IPS DF 4.7 (cell line): ENCODE results near the gene P2RX7.
"Not testable (repeated sequence)": the region's sequence is repeated elsewhere in the genome, so short reads cannot be mapped to it uniquely, and the experiment has no call there.

Source experiments
- DNase-seq: peaks from one replicate; pipeline ENCODE4 v3.0.0-alpha.2; 2013; ENCODE audit warnings: low spot score; ENCODE audit errors: extremely low read depth

Gene P2RX7

DNA sequence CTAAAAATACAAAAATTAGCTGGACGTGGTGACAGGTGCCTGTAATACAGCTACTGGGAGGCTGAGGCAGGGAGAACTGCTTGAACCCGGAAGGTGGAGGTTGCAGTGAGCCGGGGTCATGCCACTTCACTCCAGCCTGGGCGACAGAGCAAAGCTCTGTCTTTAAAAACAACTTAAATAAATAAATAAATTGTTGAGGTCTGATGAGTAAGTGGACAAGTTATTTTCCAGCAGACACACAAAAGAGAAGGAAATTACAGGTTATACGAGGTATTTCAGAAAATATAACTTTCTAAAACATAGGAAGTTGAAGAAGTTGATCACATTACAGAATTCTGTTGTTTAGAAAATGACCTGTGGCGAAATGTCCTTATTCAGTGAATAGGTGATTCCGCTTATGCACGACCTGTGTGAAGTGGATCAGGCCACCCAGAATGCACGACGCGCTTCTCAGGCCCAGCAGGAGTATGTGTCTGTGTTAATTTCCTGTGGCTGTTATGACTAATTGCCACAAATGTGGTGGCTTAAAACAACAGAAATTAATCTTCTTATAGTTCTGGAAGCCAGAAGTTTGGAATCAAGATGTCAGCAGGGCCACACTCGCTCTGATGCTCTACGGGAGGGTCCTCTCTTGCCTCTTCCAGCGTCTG, 38.1 kb downstream of the P2RX7 start:
- DNase-seq, result no peak

DNA sequence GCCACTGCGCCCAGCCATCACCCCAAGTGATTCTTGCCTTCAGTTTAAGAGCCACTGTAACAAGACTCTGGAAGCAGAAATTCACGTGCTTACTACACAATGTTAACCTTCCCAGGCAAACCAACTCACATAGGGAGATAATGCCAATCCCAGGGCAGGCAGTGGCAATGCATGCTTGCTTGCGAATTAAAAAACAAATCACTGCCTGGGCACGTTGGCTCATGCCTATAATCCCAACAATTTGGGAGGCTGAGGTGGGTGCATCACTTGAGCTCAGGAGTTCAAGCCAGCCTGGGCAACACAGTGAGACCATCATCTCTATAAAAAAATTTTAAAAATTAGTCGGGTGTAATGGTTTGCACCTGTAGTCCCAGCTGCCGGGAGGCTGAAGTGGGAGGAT, 39.5 kb downstream of the P2RX7 start:
- no peak for DNase-seq

DNA sequence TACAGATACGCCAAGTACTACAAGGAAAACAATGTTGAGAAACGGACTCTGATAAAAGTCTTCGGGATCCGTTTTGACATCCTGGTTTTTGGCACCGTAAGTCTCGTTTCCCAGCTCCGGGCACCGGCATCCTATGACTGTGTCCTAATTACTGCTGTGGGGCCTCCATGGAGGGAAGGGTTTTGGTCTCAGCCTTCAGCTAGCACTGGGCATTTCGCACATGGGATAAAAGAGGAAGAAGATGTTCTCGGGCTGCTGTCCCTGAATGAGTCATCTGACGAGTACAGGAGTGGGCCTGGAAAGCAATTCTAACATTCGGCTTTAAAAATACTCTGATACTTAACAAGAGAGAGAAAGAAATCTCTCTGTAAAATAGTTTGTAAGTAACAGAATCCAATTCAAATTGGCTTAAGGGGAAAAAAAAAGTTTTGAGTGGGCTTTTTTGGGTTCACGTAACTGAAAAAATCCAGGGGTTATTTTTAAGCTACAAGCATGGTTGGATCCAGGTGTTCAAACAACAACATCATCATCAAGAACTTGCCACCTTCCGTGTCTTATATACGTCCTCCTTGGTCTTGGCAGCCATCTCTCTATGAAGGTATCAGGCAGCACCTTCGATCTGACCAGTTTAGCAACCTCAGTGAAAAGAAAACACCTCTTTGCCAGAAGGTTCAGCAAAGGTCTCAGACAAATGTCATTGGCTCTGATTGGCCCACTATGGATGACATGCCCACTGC, 42.9 kb downstream of the P2RX7 start:
- DNase-seq, result no peak

DNA sequence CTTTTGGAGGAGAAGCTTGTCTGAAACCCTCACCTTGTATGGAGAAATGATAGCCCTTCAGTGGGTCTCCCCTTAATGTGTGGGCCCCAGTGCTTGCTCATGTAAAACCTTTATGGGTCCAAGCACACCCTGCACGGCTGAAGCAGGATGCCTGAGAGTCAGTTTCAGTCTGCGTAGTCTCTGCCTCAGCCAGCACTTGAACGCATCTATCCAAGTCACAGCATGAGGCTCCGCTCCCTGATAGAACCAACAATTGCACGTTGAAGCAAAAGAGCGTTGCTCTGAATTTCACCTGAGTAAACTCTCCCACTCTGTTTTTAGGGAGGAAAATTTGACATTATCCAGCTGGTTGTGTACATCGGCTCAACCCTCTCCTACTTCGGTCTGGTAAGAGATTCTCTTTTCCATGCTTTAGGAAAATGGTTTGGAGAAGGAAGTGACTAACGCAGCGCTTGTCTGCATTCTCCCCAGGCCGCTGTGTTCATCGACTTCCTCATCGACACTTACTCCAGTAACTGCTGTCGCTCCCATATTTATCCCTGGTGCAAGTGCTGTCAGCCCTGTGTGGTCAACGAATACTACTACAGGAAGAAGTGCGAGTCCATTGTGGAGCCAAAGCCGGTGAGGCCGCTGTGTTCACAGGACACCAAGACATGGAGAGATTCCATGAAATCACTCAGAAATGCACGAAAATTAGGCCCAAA, 44.3 kb downstream of the P2RX7 start:
- DNase-seq, result no peak

DNA sequence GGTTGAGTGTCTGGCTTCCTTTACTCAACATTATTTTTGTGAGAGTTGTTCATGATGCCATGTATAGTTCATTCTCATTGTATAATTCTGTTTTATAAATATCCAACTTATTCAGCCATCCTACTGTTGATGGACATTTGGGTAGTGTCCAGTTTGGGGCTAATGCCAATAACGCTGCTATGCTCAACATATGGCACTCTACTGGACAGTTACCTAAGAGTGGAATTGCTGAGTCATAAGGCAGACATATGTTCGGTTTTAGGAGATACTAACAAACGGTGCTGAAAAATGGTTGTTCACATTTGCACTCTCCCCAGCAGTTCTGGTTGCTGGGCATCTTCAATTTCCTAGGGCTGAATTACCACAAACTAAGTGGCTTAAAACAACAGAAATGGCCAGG, 48.5 kb downstream of the P2RX7 start:
- DNase-seq, result no peak

DNA sequence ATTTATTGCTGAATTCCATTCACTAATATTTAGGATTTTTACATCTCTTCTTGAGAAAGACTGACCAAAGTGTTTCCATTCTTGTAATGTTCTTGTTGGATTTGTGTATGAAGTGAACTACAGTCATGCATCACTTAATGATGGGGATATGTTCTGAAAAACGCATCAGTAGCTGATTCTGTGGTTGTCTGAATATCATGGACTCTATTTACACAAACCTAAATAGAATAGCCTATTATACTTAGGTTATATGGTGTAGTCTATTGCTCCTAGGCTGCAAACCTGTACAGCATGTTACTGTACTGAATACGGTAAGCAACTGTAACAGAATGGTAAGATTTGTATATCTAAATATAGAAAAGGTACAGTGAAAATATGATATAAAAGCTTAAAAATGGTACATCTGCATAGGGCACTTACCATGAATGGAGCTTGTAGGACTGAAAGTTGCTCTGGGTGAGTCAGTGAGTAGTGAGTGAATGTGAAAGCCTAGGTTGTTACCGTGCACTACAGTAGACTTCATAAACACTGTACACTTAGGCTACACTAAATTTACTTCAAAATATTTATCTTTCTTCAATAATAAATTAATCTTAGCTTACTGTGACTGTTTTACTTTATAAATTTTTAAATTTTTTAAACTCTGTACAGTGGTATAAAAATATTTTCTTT, 49.7 kb downstream of the P2RX7 start:
- DNase-seq, result no peak

DNA sequence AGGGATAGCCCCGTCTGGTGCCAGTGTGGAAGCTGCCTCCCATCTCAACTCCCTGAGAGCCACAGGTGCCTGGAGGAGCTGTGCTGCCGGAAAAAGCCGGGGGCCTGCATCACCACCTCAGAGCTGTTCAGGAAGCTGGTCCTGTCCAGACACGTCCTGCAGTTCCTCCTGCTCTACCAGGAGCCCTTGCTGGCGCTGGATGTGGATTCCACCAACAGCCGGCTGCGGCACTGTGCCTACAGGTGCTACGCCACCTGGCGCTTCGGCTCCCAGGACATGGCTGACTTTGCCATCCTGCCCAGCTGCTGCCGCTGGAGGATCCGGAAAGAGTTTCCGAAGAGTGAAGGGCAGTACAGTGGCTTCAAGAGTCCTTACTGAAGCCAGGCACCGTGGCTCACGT, 51.7 kb downstream of the P2RX7 start:
- DNase-seq, result no peak

DNA sequence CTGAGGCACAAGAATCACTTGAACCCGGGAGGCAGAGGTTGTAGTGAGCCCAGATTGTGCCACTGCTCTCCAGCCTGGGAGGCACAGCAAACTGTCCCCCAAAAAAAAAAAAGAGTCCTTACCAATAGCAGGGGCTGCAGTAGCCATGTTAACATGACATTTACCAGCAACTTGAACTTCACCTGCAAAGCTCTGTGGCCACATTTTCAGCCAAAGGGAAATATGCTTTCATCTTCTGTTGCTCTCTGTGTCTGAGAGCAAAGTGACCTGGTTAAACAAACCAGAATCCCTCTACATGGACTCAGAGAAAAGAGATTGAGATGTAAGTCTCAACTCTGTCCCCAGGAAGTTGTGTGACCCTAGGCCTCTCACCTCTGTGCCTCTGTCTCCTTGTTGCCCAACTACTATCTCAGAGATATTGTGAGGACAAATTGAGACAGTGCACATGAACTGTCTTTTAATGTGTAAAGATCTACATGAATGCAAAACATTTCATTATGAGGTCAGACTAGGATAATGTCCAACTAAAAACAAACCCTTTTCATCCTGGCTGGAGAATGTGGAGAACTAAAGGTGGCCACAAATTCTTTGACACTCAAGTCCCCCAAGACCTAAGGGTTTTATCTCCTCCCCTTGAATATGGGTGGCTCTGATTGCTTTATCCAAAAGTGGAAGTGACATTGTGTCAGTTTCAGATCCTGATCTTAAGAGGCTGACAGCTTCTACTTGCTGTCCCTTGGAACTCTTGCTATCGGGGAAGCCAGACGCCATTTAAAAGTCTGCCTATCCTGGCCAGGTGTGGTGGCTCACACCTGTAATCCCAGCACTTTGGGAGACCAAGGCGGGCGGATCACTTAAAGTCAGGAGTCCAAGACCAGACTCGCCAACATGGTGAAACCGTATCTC, 52.6 kb downstream of the P2RX7 start:
- no peak for DNase-seq

DNA sequence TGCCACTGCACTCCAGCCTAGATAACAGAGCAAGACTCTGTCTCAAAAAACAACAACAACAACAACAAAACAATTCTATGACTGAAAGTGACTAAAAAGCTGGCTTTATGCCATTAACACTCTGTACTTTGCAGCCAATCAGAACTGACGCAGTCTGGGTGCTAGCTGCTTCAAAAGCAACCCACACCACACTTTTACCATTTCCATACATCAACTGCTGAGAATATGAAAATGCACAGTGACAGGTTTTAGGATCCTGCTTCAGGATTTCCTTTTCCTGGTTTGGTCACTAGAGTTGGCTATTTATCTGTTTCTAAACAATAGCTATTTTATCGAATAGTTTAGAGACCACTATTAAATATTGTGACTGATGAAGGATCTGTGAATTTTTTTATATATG, 54.1 kb downstream of the P2RX7 start:
- no peak for DNase-seq

DNA sequence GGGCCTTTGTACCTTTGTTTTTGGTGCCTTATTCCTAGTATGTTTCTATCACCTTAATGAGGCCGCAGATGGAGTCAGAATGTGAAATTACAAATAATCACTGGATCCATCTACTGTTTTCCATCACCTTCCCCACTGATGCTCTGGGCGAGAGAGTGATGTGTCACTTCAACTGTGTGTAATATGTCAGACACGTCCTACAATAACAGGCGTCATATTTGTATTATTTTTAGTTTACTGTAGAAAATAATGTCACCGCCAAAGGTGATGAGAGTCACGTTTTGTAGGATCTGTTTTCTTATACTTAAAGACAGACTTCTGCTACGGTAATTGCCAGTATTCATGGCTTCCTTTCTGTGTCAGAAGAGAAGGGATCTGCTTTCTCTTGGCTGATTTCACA, 54.8 kb downstream of the P2RX7 start:
- no peak for DNase-seq

DNA sequence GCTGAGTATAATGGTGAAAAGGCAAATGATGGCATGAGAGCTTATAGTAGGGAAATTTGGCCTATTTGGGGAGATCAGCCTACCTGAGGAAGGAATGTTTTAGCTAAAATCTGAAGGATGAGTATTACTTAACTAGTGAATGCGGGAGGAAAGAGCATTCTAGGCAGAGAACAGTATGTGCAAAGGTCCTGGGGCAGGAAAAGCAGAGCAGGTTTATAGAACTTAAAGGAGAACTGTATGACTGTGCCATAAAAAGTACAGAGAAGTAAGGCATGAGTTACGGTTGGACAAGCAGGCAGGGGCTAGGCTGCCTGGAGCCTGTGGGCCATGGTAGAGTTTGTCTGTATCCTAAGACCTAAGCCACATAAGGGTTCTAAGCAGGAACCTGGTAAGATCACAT, 55.6 kb downstream of the P2RX7 start:
- DNase-seq, result no peak

DNA sequence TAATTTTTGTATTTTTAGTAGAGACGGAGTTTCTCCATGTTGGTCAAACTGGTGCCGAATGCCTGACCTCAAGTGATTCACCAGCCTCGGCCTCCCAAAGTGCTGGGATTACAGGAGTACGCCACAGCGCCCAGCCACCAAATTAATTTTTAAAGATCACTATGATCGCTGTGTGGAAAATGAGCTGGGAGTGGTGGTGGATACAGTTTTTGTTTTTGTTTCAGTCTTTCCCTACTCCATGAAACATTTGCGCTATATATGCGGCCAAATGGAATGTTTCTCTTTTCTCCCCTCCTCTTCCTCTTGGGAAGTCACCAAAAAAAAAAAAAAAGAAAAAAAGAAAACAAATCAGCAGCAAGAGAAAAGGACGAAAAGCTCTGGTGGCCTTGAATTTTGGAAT, 56.5 kb downstream of the P2RX7 start:
- DNase-seq, result no peak

DNA sequence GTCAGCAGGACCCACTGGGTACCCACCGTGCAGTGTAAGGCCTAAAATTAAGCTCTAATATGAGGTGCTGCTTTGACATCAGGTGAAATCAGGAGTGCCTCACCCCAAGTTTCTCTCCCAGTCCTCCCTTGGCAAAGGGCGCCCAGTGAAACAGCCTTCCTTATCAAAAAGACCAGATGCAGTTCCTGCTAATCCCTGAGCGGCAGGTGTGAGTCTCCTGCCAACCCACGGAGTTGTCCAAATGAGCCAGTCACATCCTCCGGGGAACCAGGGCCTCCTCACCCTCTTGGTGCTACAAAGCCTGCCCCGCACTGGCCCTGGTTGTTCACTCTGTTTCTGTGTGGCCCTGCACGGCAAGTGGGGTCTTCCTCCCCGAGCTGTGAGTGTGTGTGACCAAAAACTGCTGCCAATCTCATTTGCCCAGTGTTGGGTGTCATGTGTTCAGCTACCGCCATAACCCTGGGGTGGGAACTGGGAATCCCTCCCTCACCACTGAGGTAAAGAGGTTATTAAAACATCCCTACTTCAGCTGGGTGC, 57.0 kb downstream of the P2RX7 start:
- no peak for DNase-seq

DNA sequence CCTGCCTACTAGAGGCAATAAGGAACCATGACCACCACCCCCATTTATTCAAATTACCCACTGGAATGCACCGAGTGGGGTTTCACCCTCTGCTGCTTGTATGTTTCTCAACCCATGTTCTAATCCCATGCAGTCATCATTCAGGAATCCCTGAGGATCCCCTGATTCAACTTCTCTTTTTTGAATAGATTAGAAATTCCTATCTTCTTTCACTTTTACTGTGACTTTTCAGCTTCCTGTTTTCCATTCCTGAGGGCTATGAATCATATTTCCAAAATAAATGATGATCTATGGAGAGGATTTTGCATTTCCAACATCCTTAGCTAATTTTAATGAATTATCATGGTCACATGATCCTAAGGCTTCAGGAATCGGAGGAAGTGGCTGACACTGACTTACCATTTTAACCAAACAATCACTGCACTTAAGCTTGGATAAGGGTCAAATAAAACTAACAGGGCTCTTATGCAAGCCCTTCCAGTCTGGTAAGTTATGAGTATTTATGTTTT, 57.9 kb downstream of the P2RX7 start:
- no peak for DNase-seq

DNA sequence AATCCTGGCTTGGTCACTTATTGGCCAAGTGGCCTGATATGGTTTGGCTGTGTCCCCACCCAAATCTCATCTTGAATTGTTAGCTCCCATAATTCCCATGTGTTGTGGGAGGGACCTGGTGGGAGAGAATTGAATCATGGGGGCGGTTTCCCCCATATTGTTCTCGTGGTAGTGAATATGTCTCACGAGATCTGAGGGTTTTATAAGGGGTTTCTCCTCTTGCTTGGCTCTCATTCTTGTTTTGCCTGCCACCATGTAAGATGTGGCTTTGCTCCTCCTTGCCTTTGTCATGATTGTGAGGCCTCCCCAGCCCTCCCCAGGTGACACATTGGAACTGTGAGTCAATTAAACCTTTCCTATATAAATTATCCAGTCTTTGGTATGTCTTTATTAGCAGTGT, 58.5 kb downstream of the P2RX7 start:
- no peak for DNase-seq

DNA sequence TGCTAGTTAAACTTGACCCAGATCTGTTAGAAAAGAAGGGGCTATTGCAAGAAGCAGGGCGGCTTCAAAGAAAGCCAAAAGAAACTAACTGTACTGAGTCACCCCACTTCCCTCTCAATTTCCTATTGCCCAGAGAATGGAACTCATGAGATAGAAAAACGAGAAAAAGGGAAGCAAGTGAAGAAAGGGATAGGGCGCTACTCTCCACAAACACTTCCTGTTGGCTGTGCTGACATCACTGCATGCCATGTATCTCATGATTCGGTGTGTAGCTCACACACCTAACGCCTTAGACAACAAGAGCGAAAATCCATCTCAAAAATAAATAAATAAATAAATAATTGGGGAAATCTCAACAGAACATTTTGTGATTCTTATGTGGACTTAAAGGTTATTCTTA, 64.2 kb downstream of the P2RX7 start:
- no peak for DNase-seq

DNA sequence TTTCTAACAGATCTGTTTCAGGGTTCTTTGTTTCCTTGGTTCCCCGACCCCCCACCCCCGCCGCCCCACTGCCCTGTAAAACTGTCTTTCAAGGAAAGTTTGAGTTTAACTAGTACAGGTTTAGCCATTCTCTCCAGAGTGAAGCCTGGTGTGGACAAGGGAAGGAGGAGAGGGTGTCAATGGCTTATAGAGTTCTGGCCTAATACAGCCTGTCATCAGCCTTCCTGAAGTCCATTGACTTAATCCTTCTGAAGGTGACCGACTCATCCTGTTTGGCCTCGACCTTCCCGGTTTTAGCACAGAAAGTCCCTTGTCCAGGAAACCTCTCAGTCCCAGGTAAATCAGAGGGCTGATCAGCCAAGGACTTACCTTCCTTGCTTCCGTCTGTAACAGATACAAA, 66.3 kb downstream of the P2RX7 start:
- DNase-seq, result no peak

DNA sequence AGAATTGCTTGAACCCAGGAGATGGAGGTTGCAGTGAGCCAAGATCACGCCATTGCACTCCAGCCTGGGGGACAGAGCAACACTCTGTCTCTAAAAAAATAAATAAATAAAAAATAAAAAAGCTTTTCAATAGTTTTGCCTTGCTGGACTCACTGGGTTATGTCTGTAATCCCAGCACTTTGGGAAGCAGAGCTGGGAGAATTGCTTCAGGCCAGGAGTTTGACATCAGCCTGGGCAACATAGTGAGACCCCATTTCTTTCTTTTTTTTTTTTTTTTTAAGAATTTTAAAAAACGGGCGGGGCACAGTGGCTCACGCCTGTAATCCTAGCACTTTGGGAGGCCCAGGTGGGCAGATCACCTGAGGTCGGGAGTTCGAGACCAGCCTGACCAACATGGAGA, 68.5 kb downstream of the P2RX7 start:
- DNase-seq, result not testable (repeated sequence)

DNA sequence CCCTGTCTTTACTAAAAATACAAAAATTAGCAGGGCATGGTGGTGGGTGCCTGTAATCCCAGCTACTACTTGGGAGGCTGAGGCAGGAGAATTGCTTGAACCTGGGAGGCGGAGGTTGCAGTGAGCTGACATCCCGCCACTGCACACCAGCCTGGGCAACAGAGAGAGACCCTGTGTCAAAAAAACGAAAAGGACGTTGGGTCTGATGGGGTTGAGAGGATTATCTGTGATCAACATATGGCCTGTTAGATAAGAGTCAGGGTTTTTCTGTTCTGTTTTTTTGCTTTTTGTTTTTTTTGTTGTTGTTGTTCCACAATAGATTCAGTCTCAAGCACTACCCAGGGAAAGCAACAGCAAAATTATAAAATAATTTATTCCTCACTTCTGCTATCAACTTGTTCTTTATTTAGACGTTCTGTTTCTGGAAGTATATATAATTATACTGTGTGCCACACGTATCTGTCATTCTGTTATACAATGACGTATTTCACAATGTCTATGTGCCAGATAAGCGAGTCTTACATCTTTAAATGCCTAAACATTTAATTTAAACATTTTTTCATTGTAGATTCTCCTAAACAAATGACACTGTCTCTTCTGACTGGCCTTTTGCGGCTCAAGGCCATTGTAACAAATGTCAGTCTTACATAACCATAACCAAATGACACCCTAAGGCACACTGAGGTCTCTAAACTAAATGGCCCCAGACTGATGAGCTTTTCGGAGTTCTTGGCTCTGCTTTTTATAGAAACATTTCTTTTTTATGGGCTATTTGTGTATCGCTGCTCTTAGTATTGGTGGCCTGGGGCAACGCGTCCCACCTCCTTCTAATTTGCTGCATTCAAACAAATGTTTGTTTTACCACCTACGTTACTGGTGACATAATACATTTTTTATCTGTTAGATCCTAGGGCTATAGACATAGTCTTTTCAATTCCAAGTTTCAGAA, 70.0 kb downstream of the P2RX7 start:
- DNase-seq, result no peak

DNA sequence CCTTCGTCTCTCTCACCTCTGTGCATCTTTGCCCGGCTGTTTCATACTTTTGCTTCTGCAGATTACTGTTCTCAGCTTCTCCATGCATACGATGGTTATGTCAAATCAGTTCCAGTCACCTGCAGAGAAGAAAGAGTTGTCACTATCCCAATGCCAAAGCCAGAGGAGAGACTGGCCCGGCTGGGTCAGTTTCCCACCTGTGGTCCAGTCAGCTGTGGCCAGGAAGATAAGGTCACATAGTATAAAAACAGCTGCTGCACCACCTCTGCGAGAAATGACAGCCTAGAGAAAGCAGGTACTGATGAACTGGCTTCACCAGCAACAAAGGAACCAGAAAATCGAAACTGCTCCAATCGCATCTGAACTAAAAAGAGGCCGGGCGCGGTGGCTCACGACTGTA, 70.8 kb downstream of the P2RX7 start:
- DNase-seq, result no peak
